OCI-LY3 (cell line): ENCODE data around the gene AFDN.

ENCODE experiments used
- EZH2phosphoT487 ChIP-seq: fragments of 200-600 bp; shearing (Covaris generic); IDR thresholded peaks from 2 replicates; pipeline ENCODE4 v1.6.1; 2018; ENCODE audit warnings: antibody characterized with exemption, mixed run types, low read depth
- TF ChIP-seq, protein P1 (sequence below): fragments of 200-600, 300-600 bp; sonication (generic); IDR thresholded peaks from 2 replicates; pipeline ENCODE4 v1.5.1; 2014; ENCODE audit warnings: antibody characterized with exemption, low read length, low read depth

DNA sequence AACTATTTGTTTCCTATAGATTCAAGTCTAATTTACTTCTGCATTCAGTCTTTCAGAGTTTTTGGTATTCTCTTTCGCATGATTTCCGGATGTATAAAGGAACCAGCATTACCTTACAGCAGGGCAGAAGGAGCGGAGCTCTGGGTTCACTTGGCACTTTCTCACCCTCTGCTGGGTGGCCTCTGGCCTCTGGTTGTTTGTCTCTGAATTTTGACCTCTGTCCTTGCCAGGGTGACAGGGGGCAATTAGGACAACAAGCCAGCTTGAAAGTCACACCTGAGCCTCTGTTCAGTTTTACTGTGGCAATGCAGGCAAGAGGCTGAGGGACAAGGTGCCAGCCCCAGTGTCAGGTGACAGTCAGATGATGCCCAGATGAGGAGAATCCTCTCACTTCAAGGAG, 101.4 kb downstream of the AFDN start:
- TF ChIP-seq, protein P1, sequence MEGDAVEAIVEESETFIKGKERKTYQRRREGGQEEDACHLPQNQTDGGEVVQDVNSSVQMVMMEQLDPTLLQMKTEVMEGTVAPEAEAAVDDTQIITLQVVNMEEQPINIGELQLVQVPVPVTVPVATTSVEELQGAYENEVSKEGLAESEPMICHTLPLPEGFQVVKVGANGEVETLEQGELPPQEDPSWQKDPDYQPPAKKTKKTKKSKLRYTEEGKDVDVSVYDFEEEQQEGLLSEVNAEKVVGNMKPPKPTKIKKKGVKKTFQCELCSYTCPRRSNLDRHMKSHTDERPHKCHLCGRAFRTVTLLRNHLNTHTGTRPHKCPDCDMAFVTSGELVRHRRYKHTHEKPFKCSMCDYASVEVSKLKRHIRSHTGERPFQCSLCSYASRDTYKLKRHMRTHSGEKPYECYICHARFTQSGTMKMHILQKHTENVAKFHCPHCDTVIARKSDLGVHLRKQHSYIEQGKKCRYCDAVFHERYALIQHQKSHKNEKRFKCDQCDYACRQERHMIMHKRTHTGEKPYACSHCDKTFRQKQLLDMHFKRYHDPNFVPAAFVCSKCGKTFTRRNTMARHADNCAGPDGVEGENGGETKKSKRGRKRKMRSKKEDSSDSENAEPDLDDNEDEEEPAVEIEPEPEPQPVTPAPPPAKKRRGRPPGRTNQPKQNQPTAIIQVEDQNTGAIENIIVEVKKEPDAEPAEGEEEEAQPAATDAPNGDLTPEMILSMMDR, result no peak
- no peak for TF ChIP-seq EZH2phosphoT487
